Fibroblast of the aortic adventitia (primary cell): ENCODE data around the gene NINL. TPM values are rescaled to one million over a fixed set of nuclear protein-coding genes. Genes with fewer than 3 reads are reported as not detected.

Source experiments
- DNase-seq: peaks from one replicate; pipeline ENCODE4 v3.0.0-alpha.2; 2010; ENCODE audit warnings: low read depth
- H3K4me3 ChIP-seq: 2 replicates; pipeline ENCODE4 v1.5.1; 2011; ENCODE audit warnings: low read depth, mild to moderate bottlenecking, control low read depth, low read length, moderate library complexity
- CTCF ChIP-seq: IDR thresholded peaks from 2 replicates; pipeline ENCODE4 v1.5.1; 2011; ENCODE audit warnings: mild to moderate bottlenecking, low read length, control low read depth, inconsistent platforms; ENCODE audit not compliant: insufficient read depth
- total RNA-seq: library from RNA; depleted of rRNA; stranded (reverse); fragments of >200 nt; gene quantifications from 2 replicates; pipeline ENCODE4 v1.2.3, GENCODE V29; 2012; ENCODE audit warnings: low replicate concordance

NINL gene
- total RNA-seq, 1 donor = 6.5 TPM

- TF ChIP-seq CTCF = no peak
- DNase-seq = no peak
- no peak overlapping the region for H3K4me3 ChIP-seq
These were observed 98.0 kb downstream of the NINL start for GRCh38 chr20:25487306-25487705.

- no peak overlapping the region for H3K4me3 ChIP-seq
- TF ChIP-seq CTCF = no peak
- peak; percentile 22 for DNase-seq
These were observed 99.0 kb downstream of the NINL start for GRCh38 chr20:25486377-25486776.

- H3K4me3 ChIP-seq = no peak overlapping the region
- TF ChIP-seq CTCF = no peak
- DNase-seq = no peak
These were observed 99.5 kb downstream of the NINL start for GRCh38 chr20:25485872-25486271.

- no peak for TF ChIP-seq CTCF
- no peak overlapping the region for H3K4me3 ChIP-seq
- peak; percentile 19 for DNase-seq
These were observed 100.3 kb downstream of the NINL start for GRCh38 chr20:25484911-25485511.

- no peak for TF ChIP-seq CTCF
- DNase-seq = no peak
These were observed 101.0 kb downstream of the NINL start for GRCh38 chr20:25484224-25484846.

GRCh38 chr20:25483431-25484132, 101.7 kb downstream of the NINL start:
- DNase-seq = no peak

More at GRCh38 chr20:25484224-25484846, 101.0 kb downstream of the NINL start:
- H3K4me3 ChIP-seq = no peak overlapping the region

More at GRCh38 chr20:25483431-25484132, 101.7 kb downstream of the NINL start:
- H3K4me3 ChIP-seq = no peak overlapping the region
- no peak for TF ChIP-seq CTCF
